HL-60 (cell line): Measurements from ENCODE around the gene SPACA9.

ENCODE experiments used
- DNase-seq, 2 experiments: peaks; one replicate each; pipeline ENCODE4 v3.0.0-alpha.2; 2010 to 2020; ENCODE audit warnings: low read depth in 1 of 2, low spot score in 1 of 2
- H3K27ac ChIP-seq: fragments of 250-450 bp; sonication (Bioruptor Pico); replicated peaks from 2 replicates; pipeline ENCODE4 v1.5.1; 2020; ENCODE audit warnings: mild to moderate bottlenecking, moderate library complexity
- H3K27me3 ChIP-seq: fragments of 250-450 bp; sonication (Bioruptor Pico); 2 replicates; pipeline ENCODE4 v1.5.1; 2021; ENCODE audit warnings: mild to moderate bottlenecking, moderate library complexity; ENCODE audit not compliant: insufficient read depth, poor library complexity, severe bottlenecking
- H3K4me3 ChIP-seq: replicated peaks from 2 replicates; pipeline ENCODE4 v1.5.1; 2011; ENCODE audit warnings: mild to moderate bottlenecking, control low read depth, low read length; ENCODE audit not compliant: insufficient read depth
- GABPA ChIP-seq: IDR thresholded peaks from 2 replicates; pipeline ENCODE4 v1.6.1; 2012; ENCODE audit warnings: low read depth
- POLR2AphosphoS5 ChIP-seq: IDR thresholded peaks from 2 replicates; pipeline ENCODE4 v1.6.1; 2012; ENCODE audit warnings: low read depth
- SPI1 ChIP-seq: IDR thresholded peaks from 2 replicates; pipeline ENCODE4 v1.6.1; 2012; ENCODE audit warnings: low read depth, mild to moderate bottlenecking, borderline replicate concordance
- TF ChIP-seq, protein P1 (sequence below): IDR thresholded peaks from one replicate; pipeline ENCODE4 v1.5.1; 2011; ENCODE audit warnings: low read length, control low read depth, inconsistent platforms; ENCODE audit not compliant: insufficient read depth
- TF ChIP-seq, protein P2 (sequence below): IDR thresholded peaks from 2 replicates; pipeline ENCODE4 v1.6.1; 2012; ENCODE audit warnings: low read depth; ENCODE audit not compliant: insufficient replicate concordance

SPACA9 gene

DNA sequence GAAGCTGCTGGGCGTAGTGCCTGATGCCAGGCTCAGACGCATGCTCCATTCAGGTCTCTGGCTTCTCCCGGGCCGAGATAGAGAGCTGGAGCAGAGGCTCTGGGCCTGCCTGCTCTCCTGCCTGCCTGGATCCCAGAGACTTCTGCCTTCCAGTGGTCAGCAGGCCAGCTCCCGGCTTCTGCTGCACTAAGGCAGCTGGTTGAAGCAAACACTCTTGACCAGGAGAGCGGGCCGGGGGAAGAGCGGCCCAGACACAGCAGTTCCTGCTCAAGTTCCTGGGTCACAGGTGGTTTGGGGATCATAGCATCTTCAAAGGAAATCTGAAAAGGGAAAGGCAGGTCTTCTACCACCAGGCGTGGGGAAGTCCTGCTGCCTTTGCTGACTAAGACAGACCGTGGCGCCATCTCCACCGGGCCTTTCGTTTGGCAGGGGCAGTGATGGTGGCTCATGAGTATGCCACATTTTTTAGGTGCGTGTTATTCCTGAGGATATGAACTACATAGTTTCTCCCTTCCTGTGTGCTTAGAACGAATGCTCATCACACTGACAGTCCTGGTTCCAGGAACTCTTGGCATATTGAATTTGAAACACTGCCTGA is 31.7 kb upstream of the SPACA9 start:
- no peak overlapping the region for H3K4me3 ChIP-seq
- H3K27me3 ChIP-seq, result no peaks in the 10 kb centered on the region
- DNase-seq, result no peak
- no peak overlapping the region for H3K27ac ChIP-seq
- TF ChIP-seq GABPA (no peak), SPI1 (no peak), POLR2AphosphoS5 (no peak)
- TF ChIP-seq, protein P1, sequence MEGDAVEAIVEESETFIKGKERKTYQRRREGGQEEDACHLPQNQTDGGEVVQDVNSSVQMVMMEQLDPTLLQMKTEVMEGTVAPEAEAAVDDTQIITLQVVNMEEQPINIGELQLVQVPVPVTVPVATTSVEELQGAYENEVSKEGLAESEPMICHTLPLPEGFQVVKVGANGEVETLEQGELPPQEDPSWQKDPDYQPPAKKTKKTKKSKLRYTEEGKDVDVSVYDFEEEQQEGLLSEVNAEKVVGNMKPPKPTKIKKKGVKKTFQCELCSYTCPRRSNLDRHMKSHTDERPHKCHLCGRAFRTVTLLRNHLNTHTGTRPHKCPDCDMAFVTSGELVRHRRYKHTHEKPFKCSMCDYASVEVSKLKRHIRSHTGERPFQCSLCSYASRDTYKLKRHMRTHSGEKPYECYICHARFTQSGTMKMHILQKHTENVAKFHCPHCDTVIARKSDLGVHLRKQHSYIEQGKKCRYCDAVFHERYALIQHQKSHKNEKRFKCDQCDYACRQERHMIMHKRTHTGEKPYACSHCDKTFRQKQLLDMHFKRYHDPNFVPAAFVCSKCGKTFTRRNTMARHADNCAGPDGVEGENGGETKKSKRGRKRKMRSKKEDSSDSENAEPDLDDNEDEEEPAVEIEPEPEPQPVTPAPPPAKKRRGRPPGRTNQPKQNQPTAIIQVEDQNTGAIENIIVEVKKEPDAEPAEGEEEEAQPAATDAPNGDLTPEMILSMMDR, result no peak
- TF ChIP-seq, protein P2, sequence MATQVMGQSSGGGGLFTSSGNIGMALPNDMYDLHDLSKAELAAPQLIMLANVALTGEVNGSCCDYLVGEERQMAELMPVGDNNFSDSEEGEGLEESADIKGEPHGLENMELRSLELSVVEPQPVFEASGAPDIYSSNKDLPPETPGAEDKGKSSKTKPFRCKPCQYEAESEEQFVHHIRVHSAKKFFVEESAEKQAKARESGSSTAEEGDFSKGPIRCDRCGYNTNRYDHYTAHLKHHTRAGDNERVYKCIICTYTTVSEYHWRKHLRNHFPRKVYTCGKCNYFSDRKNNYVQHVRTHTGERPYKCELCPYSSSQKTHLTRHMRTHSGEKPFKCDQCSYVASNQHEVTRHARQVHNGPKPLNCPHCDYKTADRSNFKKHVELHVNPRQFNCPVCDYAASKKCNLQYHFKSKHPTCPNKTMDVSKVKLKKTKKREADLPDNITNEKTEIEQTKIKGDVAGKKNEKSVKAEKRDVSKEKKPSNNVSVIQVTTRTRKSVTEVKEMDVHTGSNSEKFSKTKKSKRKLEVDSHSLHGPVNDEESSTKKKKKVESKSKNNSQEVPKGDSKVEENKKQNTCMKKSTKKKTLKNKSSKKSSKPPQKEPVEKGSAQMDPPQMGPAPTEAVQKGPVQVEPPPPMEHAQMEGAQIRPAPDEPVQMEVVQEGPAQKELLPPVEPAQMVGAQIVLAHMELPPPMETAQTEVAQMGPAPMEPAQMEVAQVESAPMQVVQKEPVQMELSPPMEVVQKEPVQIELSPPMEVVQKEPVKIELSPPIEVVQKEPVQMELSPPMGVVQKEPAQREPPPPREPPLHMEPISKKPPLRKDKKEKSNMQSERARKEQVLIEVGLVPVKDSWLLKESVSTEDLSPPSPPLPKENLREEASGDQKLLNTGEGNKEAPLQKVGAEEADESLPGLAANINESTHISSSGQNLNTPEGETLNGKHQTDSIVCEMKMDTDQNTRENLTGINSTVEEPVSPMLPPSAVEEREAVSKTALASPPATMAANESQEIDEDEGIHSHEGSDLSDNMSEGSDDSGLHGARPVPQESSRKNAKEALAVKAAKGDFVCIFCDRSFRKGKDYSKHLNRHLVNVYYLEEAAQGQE, result no peak

DNA sequence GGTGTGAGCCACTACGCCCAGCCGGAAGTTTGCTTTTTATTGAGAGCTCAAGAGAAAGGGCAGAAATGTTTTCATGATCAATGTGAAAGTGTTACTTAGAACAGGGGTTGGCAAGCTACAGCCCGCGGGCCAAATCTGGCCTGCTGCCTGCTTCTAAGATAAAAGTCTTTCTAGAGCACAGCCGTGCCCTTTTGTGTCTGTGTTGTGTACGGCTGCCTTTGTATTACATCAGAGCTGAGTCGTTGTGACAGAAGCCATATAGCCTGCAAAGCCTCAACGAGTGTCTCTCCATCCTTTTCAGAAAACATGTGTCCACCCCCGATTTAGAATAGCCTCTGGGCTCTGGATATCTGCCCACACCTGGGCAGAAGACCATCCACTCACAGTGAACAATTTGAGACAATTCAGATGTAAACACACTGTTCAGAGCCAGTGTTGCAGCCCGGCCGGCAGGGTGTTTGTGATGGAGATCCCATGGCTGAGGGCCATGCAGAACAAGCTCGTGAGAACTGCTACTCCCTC is 29.5 kb upstream of the SPACA9 start:
- TF ChIP-seq, protein P2, result no peak
- TF ChIP-seq GABPA (no peak), POLR2AphosphoS5 (no peak), SPI1 (no peak)
- TF ChIP-seq, protein P1, result no peak
- no peaks in the 10 kb centered on the region for H3K27me3 ChIP-seq
- no peak overlapping the region for H3K27ac ChIP-seq
- H3K4me3 ChIP-seq, result no peak overlapping the region
- DNase-seq, result no peak

DNA sequence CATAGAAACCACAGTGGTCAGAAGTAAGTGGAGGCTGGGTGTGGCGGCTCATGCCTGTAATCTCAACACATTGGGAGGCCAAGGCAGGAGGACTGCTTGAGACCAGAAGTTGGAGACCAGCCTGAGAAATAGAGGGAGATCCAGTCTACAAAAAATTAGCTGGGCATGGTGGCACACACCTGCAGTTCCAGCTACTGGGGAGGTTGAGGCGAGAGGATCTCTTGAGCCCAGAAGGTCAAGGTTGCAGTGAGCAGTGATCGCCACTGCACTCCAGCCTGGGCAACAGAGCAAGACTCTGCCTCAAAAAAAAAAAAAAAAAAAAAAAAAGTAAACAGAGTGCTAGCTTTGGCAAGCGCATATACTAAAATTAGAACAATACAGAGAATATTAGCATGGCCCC is 25.2 kb upstream of the SPACA9 start:
- no peak for DNase-seq
- H3K27me3 ChIP-seq, result no peaks in the 10 kb centered on the region
- H3K4me3 ChIP-seq, result no peak overlapping the region
- TF ChIP-seq SPI1 (no peak), POLR2AphosphoS5 (no peak)
- TF ChIP-seq, protein P2, result no peak
- H3K27ac ChIP-seq, result no peak overlapping the region
